ENCODE results near the gene LIPA.

GRCh38 chr10:89263531-89263930, 12.0 kb upstream of the LIPA start:
- TF ChIP-seq POLR2A (IDR thresholded peaks at IDR 0.05) (no peak), POLR2AphosphoS5 (IDR thresholded peaks at IDR 0.05) (no peak), CTCF (IDR thresholded peaks at IDR 0.05) (no peak)
